T-helper 17 cell (primary cell): ENCODE data around the gene UPF1. TPM values are rescaled to one million over a fixed set of nuclear protein-coding genes. Genes with fewer than 3 reads are reported as not detected.
A peak's percentile ranks its signal among the peaks of the same experiment; 100 is the strongest.

ENCODE experiments used
- ATAC-seq: fragments of 150-1000 bp; cut with Tn5 transposase; 2 replicates; pipeline ENCODE4 v1.10.0; 2021; ENCODE audit warnings: mild to moderate bottlenecking, moderate library complexity
- DNase-seq, 3 donors: peaks; one replicate each; pipeline versions ENCODE4 v3.0.0 to v3.0.0-alpha.2; 2020 to 2021
- H3K9me3 ChIP-seq: one replicate; pipeline ENCODE4 v1.7.0; 2013; ENCODE audit warnings: low read length, mild to moderate bottlenecking; ENCODE audit not compliant: control insufficient read depth, poor library complexity, severe bottlenecking
- H3K27ac Mint-ChIP-seq: one replicate; pipeline ENCODE4 v1.8.0; 2022; ENCODE audit warnings: mild to moderate bottlenecking, moderate library complexity, mixed read lengths
- H3K27me3 Mint-ChIP-seq: one replicate; pipeline ENCODE4 v1.8.0; 2022; ENCODE audit warnings: mixed read lengths
- H3K36me3 Mint-ChIP-seq: one replicate; pipeline ENCODE4 v1.8.0; 2022; ENCODE audit warnings: low read depth, mixed read lengths
- H3K4me1 Mint-ChIP-seq: one replicate; pipeline ENCODE4 v1.8.0; 2022; ENCODE audit warnings: mild to moderate bottlenecking, mixed read lengths
- H3K4me3 Mint-ChIP-seq: one replicate; pipeline ENCODE4 v1.8.0; 2022; ENCODE audit warnings: mild to moderate bottlenecking, moderate library complexity, mixed read lengths
- total RNA-seq, 4 donors: library from RNA in 2 of 4; stranded (reverse) in 2 of 4; gene quantifications; one replicate each; pipeline ENCODE4 v1.2.3 and lab custom pipeline; 2022 to 2026

UPF1 gene
- total RNA-seq, 2 donors from 2014 or later, result 135 to 143 TPM

DNA sequence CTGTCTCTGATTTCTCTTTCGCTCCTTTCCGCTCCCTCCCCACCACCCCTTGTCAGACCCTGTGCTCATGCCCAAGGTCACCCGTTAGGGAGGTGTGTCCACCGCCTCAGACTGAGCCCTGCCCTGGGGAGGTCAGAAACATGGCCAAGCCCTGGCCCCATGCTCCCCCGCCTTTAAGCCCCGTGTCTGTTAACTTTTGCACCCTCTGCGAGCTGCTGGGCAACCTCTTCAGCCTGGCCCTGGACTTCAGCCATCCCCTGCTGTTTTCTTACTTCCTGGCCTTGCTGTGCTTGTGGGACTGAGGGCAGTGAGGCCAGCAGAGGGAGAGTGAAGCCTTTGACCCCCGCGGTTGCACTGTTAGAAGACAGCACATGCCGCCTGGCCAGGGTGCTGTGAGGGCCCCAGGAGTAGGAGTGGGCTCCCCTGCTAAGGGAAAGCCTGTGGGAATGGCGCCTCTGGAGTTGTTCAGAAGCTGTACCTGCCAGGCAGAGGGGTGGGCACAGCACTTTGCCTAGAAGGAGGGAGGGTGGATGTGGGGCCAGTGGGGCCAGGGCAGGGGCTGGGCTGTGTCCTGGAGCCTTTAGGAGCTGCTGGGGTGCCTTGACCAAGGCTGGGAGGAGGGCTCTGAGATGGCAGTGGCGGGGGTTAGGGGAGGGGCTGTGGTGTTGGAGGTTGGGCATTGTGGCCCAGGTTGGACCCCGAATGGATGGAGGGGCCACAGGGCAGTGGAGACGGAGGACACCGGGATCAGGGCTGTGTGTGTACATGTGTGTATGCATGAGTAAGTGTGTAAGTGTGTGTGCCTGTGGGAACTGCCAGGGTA, 7.9 kb downstream of the UPF1 start:
- H3K4me3 Mint-ChIP-seq, result no peak overlapping the region
- H3K27me3 Mint-ChIP-seq, result no peaks in the 10 kb centered on the region
- H3K27ac Mint-ChIP-seq, result peak overlapping the region; percentile 92
- ATAC-seq (no peak), DNase-seq (no peak)
- peaks cover 64% of the 10 kb centered on the region for H3K4me1 Mint-ChIP-seq
- no peaks in the 10 kb centered on the region for H3K9me3 ChIP-seq
- no peaks in the 10 kb centered on the region for H3K36me3 Mint-ChIP-seq

DNA sequence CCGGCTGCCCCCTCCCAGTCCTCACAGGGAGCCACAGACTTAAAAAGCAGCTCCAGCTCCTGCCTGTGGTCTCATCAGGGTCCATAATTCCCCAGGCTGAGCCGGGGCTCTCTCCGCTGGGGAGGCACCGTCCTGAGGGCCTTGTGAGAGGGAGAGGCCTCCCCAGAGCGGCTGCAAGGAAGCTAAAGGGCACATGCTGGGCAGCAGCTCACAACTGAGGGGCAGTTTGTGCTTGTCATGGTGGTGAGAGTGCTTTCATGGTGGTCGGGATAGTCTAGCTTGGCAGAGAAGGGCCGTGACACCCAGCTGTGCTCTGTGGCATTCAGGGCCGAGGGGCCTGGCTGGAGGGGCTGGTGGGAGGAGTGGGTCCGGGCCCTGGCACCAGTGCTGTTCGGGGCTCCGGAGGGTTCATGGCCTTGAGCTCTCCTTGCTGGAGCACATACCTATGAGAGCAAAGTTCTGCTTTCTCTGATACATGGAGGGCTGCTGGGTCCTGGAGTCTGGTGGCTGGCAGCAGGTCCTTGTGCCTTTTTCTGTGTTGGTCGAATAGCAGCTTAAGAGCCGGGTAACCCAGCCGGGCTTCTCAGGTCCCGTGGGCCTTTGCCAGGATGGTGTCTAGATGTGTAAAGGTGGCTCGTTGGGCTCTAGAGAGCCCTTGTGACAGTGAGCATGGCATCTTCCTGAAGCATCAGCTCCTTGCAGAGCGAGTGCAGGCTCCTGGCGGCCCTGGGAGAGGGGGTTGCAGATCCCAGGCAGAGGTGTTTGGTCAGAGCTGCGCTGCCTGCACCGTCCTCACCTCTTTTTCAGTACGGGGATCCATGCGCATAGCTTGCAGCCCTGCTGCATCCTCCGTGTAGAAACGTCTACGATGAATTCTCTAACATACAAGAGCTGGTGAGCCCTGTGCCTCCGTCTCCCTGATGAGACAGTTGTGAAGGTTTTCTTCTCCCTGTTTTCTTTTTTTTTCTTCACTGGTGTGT, 8.8 kb downstream of the UPF1 start:
- peak overlapping the region; percentile 92 for H3K27ac Mint-ChIP-seq
- H3K4me1 Mint-ChIP-seq, result peaks cover 63% of the 10 kb centered on the region
- H3K9me3 ChIP-seq, result no peaks in the 10 kb centered on the region
- DNase-seq, result no peak
- ATAC-seq, result no peak
- no peaks in the 10 kb centered on the region for H3K36me3 Mint-ChIP-seq
- H3K4me3 Mint-ChIP-seq, result peak overlapping the region; percentile 82
- no peaks in the 10 kb centered on the region for H3K27me3 Mint-ChIP-seq

DNA sequence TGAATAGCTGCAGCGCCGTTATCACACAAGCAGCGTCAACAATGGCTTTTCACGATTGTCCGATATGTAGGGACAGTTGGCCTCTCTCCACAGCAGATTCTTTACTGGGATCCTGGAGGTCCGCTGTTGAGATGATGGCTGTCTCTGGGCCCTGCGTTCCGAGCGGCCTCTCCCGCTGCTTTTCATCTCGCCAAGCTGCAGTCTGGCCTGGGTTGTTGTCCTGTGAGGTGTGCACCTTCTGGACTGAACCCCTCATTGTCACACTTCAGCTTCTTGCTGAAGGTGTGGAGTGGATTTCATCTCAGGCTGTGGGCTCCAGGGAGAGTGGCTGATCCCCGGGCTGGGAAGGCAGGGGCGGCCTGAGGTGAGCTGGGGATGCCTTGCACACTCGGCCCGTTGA, 9.6 kb downstream of the UPF1 start:
- H3K27ac Mint-ChIP-seq, result peak overlapping the region; percentile 92

DNA sequence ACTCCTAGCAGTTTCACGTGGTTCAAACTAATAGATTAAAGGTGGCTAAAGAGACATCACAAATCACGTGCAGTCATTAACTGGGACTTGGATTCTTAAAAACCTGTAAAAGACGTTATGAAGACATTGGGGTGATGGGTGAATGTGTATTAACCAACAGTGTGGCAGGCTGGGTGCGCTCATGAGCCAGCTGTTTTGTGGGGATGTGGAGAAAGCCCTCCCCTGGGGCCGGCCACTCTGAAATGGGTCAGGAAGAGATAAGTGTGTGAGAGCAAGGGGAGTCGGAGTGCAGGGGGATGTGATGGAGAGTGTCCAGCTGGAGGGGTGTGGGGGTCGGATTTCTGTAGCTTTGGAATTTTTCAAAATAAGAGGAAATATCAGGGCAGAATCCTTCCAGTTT, 10.4 kb downstream of the UPF1 start:
- H3K4me3 Mint-ChIP-seq, result peak overlapping the region; percentile 82
- no peaks in the 10 kb centered on the region for H3K9me3 ChIP-seq
- H3K4me1 Mint-ChIP-seq, result peaks cover 65% of the 10 kb centered on the region
- H3K36me3 Mint-ChIP-seq, result no peaks in the 10 kb centered on the region
- H3K27ac Mint-ChIP-seq, result peak overlapping the region; percentile 92
- DNase-seq (no peak), ATAC-seq (no peak)
- no peaks in the 10 kb centered on the region for H3K27me3 Mint-ChIP-seq

More for the DNA sequence above, 9.6 kb downstream of the UPF1 start:
- no peak for ATAC-seq
- H3K27me3 Mint-ChIP-seq, result no peaks in the 10 kb centered on the region
- DNase-seq, result no peak
- H3K9me3 ChIP-seq, result no peaks in the 10 kb centered on the region
- peak overlapping the region; percentile 82 for H3K4me3 Mint-ChIP-seq
- H3K36me3 Mint-ChIP-seq, result no peaks in the 10 kb centered on the region
- peaks cover 62% of the 10 kb centered on the region for H3K4me1 Mint-ChIP-seq

DNA sequence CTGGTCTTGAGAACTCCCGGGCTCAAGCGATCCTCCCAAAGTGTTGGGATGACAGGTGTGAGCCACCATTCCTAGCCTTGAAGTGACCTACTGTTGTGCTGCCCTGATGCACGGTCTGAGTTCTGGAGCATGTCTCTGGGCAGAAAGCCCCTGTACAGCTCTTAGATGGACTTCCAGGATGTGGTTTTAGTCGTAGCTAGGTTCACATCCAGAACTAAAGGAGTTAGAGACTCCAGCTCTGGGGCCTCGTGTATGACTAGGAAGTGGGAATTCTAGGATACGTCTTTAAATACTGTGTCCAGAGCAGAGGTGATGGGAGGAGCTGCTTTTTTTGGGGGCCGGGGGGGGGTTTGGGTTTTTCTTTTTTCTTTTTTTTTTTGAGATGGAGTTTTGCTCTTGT, 12.2 kb downstream of the UPF1 start:
- Mint-ChIP-seq H3K27me3 (no peaks in the 10 kb centered on the region), H3K36me3 (peaks cover 2% of the 10 kb centered on the region), H3K4me3 (peak overlapping the region; percentile 82), H3K27ac (peak overlapping the region; percentile 86), H3K4me1 (peaks cover 57% of the 10 kb centered on the region)
- H3K9me3 ChIP-seq, result no peaks in the 10 kb centered on the region
- DNase-seq (no peak), ATAC-seq (no peak)

DNA sequence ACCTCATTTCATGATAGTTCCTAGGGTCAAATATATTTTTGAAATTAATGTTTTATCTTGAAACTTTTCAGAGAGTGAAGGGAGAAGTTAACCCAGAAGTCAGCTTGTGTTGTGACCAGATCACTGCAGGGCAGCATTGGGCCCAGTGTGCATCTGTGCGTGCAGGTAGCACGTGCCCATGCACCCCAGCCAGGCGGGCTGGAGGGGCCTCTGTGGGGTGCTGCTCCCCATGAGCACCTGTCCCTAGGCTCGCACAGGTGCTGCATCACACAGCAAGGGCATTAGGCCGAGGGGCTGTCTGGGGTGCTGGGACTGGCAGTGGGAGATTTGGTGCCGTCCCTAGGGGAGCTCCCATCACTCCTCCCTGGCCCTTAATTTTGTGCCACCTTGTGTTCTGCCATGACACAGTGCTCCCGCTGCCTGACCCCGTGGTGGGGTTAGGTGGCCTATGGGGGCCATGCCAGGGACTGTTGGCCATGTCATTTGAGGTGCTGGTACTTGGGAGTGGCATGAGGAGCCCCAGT, 13.1 kb downstream of the UPF1 start:
- peaks cover 63% of the 10 kb centered on the region for H3K4me1 Mint-ChIP-seq

DNA sequence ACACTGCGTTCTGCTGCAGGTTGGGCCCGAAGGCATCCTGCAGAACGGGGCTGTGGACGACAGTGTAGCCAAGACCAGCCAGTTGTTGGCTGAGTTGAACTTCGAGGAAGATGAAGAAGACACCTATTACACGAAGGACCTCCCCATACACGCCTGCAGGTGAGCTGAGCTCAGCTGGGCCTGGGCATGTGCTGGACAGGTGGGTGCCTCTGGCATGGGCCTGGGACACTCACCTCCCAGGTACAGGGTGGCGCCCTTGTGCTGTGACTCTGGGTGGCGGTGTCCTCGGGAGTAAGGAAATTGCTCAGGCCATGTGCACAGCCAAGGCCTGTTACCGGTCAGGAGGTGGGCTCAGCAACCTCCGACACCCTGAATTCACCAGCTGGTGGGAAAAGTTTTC, 14.2 kb downstream of the UPF1 start:
- DNase-seq (no peak), ATAC-seq (no peak)
- Mint-ChIP-seq H3K36me3 (peaks cover 3% of the 10 kb centered on the region), H3K4me3 (peak overlapping the region; percentile 31), H3K27ac (no peak overlapping the region), H3K27me3 (no peaks in the 10 kb centered on the region), H3K4me1 (peaks cover 54% of the 10 kb centered on the region)
- H3K9me3 ChIP-seq, result no peaks in the 10 kb centered on the region

More for the DNA sequence above, 13.1 kb downstream of the UPF1 start:
- no peak for ATAC-seq
- H3K9me3 ChIP-seq, result no peaks in the 10 kb centered on the region
- Mint-ChIP-seq H3K36me3 (peaks cover 3% of the 10 kb centered on the region), H3K27ac (peak overlapping the region; percentile 86), H3K27me3 (no peaks in the 10 kb centered on the region), H3K4me3 (peak overlapping the region; percentile 82)
- no peak for DNase-seq

DNA sequence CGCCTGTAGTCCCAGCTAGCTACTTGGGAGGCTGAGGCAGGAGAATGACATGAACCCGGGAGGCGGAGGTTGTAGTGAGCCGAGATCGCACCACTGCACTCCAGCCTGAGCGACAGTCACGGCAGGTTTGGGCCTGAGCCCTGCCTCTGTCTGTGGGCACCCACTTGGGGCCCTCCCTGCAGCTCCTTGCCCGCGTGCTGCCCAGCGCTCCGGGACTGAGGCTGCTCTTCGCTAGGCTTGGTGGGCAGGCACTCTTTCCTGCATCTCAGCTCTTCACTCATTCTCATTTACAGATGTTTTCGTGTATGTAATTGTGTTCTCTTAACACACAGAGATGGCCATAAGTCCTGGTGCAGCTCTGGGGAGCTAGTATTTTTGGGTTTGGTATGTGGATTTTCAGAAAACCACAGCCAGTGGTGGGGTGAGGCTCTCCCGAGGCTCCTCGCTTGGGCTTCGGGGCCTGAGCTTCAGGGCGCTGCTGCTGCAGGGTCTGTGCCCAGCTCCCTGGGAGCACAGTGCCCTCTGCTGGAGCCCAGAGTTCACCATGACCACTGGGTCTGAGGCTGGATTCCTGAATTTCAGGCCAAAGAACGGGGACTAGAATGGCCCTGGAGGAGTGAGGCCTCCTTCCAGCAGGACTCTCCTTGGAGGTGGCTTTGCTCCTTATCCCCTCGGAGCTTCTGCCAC, 15.2 kb downstream of the UPF1 start:
- Mint-ChIP-seq H3K4me3 (peak overlapping the region; percentile 59), H3K27me3 (no peaks in the 10 kb centered on the region), H3K27ac (peak overlapping the region; percentile 60), H3K36me3 (peaks cover 3% of the 10 kb centered on the region), H3K4me1 (peaks cover 46% of the 10 kb centered on the region)
- no peaks in the 10 kb centered on the region for H3K9me3 ChIP-seq
- ATAC-seq, result peak; percentile 71
- DNase-seq, result peak; percentile 31 to 57 (median 38)

DNA sequence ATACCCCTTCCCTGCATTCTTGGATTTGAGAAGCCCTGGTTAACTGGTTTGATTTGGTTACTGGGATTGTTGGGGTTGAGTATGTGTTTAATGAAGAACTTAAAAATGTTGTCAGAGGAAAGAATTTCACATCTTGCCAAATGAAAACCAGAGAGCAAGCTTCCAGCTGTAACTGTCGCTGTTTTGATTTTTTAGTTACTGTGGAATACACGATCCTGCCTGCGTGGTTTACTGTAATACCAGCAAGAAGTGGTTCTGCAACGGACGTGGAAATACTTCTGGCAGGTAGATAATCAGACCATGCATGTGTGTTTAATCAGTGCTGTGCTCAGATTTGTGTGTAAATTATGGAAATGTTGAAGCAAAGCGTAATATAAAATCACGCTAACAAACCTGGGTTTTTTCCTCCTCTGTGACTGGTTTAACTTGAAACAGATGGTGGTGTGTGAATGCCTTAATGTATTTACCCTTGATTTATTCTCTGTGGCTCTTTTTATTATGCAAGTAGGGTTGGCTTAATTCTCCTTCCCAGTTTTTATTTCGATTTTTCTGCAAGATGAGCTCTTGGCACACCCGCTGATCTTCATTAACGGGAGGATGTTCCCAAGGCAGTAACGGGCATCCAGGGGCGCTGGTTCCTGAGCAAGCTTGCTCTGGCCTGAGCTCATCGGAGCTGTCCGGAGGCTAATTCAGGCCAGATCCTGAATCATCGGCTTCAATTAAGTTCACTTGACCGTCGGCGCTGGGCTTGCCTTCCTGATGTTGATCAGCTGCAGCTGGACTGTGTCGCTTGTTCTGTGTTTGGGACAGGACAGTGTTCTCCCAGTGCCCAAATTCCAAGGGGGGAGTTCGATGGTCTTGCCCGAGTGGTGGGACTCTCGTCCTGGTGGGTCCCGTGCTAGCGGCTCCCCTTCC, 16.0 kb downstream of the UPF1 start:
- no peaks in the 10 kb centered on the region for H3K27me3 Mint-ChIP-seq
- no peak overlapping the region for H3K4me3 Mint-ChIP-seq
- peak overlapping the region; percentile 60 for H3K27ac Mint-ChIP-seq
- ATAC-seq, result no peak
- peaks cover 5% of the 10 kb centered on the region for H3K36me3 Mint-ChIP-seq
- H3K9me3 ChIP-seq, result no peaks in the 10 kb centered on the region
- no peak for DNase-seq
- peaks cover 45% of the 10 kb centered on the region for H3K4me1 Mint-ChIP-seq

DNA sequence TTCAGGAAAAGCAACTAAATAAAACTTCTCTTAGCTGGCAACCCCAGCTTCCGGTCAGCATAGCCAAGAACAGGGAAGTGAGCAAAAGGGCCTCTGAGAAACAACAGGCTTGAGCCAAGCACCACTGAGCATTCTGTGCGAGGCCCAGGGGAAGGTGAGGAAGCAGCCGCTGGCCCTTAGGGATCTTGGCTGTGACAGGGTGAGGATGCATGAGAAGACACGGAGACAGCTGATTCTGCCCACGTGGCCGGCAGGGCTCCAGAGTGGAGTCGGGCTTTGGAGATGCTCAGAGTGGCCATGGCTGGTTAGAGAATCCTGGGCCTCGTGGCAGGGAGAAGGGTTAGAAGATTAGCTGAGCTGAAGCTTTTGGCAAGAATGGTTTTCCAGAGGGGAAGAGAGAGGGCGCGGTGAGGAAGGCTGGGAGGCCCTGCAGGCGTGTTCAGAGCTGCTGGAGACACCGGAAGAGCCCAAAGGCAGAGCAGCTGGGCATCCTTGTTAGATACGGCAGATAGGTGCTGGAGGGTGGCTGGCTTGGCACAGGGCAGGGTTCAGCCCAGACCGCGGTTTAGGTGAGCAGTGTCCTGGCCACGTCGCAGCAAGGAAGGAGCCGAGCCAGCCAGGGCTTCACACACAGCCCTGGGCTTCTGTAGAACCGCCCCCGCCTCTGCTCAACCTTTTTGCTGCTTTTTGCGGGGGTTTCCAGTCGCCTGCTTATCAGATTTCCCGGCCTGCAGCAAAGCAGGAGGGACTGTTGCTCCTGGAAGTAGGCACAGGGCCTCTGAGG, 17.3 kb downstream of the UPF1 start:
- H3K27me3 Mint-ChIP-seq, result no peaks in the 10 kb centered on the region
- ATAC-seq, result peak; percentile 24
- H3K4me1 Mint-ChIP-seq, result peaks cover 32% of the 10 kb centered on the region
- peak overlapping the region; percentile 86 for H3K27ac Mint-ChIP-seq
- H3K9me3 ChIP-seq, result no peaks in the 10 kb centered on the region
- no peak for DNase-seq
- peaks cover 5% of the 10 kb centered on the region for H3K36me3 Mint-ChIP-seq
- peak overlapping the region; percentile 80 for H3K4me3 Mint-ChIP-seq

DNA sequence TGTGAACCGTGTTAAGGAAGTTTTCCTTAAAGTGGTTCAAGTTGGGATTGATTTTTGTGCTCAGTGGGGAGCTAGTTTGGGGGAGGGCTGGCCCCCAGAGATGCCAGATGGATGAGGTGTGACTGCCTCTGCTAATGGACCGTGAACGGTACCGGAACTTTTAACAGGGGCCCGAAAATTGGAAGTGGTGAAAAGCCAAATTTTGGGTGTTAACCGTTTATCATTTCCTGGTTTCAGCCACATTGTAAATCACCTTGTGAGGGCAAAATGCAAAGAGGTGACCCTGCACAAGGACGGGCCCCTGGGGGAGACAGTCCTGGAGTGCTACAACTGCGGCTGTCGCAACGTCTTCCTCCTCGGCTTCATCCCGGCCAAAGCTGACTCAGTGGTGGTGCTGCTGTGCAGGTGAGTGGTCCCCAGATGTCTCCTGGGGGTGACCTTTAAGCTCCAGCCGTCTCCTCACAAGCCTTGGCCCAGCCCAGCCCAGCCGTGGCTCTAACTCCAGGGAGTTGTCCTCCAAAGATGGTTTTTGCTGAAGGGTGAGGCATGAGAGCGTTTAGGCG, 18.2 kb downstream of the UPF1 start:
- H3K4me1 Mint-ChIP-seq, result peaks cover 30% of the 10 kb centered on the region
- ATAC-seq (no peak), DNase-seq (no peak)
- H3K9me3 ChIP-seq, result no peaks in the 10 kb centered on the region
- H3K36me3 Mint-ChIP-seq, result peaks cover 5% of the 10 kb centered on the region
- H3K27me3 Mint-ChIP-seq, result no peaks in the 10 kb centered on the region
- H3K27ac Mint-ChIP-seq, result peak overlapping the region; percentile 86
- no peak overlapping the region for H3K4me3 Mint-ChIP-seq
